ENCODE data around the gene TXNDC17.

GRCh38 chr17:6605142-6605541 lies 35.7 kb upstream of the TXNDC17 start:
- no peak for TF ChIP-seq CTCF (IDR thresholded peaks at IDR 0.05)
- no peak for TF ChIP-seq POLR2A (IDR thresholded peaks at IDR 0.05)

Measured in testis (tissue), 2 donors.